GM23248 (cell line): Measurements from ENCODE around the gene RFX8.

Source experiments
- EZH2 ChIP-seq: fragments of 200-600 bp; sonication (generic); IDR thresholded peaks from 2 replicates; pipeline ENCODE4 v1.6.1; 2018; ENCODE audit warnings: antibody characterized with exemption, mild to moderate bottlenecking; ENCODE audit not compliant: insufficient read depth, poor library complexity, severe bottlenecking
- EZH2phosphoT487 ChIP-seq: fragments of 200-600 bp; sonication (generic); IDR thresholded peaks from 2 replicates; pipeline ENCODE4 v1.6.1; 2018; ENCODE audit warnings: antibody characterized with exemption, moderate library complexity, mild to moderate bottlenecking, low read depth; ENCODE audit not compliant: insufficient read depth

GRCh38 chr2:101469863-101470262 lies 5.0 kb downstream of the RFX8 start:
- TF ChIP-seq EZH2: no peak
- no peak for TF ChIP-seq EZH2phosphoT487
